ENCODE measurements around the gene CAPN5.
"Not testable (repeated sequence)": the region's sequence is repeated elsewhere in the genome, so short reads cannot be mapped to it uniquely, and the experiment has no call there.

Gene CAPN5

DNA sequence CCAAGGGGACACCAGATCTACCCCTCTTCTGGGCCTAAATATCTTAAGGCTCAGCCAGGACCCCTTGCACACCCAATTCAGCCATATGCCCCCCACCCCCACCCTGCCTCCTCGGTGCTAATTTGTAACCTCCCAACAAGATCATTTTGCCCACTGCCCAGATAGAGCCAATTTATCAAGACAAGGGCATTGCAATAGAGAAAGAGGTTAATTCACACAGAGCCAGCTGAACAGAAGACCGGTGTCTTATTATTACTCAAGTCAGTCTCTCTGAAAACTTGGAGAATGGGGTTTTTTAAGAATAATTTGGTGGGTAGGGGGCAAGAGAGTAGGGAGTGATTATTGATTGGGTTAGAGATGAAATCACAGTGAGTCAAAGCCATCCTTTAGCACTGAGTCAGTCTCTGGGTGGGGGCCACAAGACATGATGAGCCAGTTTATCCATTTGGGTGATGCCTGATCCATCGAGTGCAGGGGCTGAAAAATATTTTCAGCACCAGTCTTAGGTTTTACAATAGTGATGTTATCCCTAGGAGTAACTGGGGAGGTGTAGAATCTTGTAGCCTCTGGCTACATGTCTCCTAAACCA lies 9.9 kb upstream of the CAPN5 start:
- TF ChIP-seq, protein P1, sequence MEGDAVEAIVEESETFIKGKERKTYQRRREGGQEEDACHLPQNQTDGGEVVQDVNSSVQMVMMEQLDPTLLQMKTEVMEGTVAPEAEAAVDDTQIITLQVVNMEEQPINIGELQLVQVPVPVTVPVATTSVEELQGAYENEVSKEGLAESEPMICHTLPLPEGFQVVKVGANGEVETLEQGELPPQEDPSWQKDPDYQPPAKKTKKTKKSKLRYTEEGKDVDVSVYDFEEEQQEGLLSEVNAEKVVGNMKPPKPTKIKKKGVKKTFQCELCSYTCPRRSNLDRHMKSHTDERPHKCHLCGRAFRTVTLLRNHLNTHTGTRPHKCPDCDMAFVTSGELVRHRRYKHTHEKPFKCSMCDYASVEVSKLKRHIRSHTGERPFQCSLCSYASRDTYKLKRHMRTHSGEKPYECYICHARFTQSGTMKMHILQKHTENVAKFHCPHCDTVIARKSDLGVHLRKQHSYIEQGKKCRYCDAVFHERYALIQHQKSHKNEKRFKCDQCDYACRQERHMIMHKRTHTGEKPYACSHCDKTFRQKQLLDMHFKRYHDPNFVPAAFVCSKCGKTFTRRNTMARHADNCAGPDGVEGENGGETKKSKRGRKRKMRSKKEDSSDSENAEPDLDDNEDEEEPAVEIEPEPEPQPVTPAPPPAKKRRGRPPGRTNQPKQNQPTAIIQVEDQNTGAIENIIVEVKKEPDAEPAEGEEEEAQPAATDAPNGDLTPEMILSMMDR (IDR thresholded peaks at IDR 0.05; ENCODE audit: low read depth, low read length): no peak
- in situ Hi-C loops (cut with HindIII; ENCODE audit: low sequenced_read_pairs): no loop called here
- DNase-seq (ENCODE audit: low read depth, low spot score): no peak
- no peak overlapping the region for H3K4me3 ChIP-seq (ENCODE audit: low read depth, low read length)

DNA sequence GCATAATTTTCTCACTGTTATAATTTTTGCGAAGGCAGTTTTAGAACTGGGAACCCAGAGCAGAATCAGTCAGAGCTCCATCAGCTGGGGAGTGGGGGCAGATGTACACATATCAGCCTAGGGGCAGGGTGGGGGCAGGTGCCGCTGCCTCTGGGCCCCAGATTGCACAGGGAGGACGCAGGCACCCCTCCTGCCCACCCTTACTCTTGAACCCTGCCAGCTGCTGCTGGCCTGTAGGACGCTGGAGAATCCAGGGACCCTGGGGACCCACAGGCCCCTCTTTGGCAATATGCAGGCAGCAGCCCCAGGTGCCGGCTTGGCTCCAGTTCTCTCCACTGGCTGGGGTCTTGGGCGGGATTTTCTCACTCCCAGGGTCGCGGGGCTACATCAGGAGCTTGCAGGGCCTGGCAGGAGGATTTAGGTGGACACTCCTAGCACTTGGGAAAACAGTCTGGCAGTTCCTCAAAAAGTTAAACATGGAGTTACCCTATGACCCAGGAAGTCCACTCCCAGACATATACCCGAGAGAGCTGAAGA lies 8.8 kb upstream of the CAPN5 start:
- TF ChIP-seq, protein P1 (IDR thresholded peaks at IDR 0.05; ENCODE audit: low read depth, low read length): no peak
- in situ Hi-C loops (cut with HindIII; ENCODE audit: low sequenced_read_pairs): no loop called here
- H3K4me3 ChIP-seq (ENCODE audit: low read depth, low read length): no peak overlapping the region
- no peak for DNase-seq (ENCODE audit: low read depth, low spot score)

DNA sequence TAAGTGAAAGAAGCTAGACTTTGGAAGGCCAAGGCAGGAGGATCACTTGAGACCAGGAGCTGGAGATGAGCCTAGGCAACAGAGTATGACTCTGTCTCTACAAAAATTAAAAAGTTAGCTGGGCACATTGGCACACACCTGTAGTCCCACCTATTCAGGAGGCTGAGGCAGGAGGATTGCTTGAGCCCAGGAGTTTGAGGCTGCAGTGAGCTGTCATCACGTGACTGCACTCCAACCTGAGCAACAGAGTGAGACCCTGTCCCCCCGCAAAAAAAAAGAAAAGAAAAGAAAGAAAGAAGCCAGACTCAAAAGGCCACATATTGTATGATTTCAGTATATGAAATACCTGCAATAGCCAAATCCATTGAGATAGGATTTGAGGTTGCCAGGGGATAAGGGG lies 7.9 kb upstream of the CAPN5 start:
- TF ChIP-seq, protein P1 (IDR thresholded peaks at IDR 0.05; ENCODE audit: low read depth, low read length): no peak
- DNase-seq (ENCODE audit: low read depth, low spot score): no peak
- in situ Hi-C loops (cut with HindIII; ENCODE audit: low sequenced_read_pairs): no loop called here
- no peak overlapping the region for H3K4me3 ChIP-seq (ENCODE audit: low read depth, low read length)

DNA sequence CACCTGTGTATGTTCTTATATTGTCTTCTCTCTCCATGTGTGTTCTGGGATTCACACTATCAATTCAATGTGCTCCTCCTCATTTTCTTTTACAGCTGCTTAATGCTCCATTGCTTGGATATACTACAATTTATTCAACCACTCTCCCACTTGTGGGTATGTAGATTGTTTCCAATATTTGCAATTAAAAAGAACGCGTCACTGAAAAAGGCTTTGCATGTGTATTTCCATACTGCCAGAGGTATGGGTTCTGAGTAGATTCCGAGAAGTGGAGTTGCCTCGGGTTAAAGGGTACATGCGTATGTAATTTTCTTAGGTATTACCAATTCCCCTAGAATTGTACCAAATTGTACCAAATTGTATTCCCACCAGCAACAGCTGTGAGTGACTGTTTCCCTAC lies 7.0 kb upstream of the CAPN5 start:
- TF ChIP-seq, protein P1 (IDR thresholded peaks at IDR 0.05; ENCODE audit: low read depth, low read length): no peak
- in situ Hi-C loops (cut with HindIII; ENCODE audit: low sequenced_read_pairs): no loop called here

DNA sequence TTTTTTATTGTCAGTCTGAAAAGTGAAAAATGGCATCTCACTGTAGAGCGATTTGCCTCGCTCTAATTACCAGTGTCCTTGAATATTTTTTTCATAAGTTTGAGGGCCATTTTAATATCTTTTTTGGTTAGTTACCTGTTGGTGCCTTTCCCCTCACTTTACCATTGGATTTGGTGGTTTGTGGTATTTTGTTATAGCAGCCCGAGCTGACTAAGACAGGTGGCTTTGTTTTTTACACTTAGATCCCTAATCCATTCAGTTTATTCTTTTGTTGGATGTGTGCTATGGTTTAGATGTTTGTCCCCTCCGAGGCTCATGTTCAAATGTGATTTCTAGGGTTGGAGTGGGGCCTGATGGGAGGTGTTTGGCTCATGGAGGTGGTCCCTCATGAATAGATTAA lies 6.5 kb upstream of the CAPN5 start:
- H3K4me3 ChIP-seq (ENCODE audit: low read depth, low read length): no peak overlapping the region
- DNase-seq (ENCODE audit: low read depth, low spot score): no peak
- TF ChIP-seq, protein P1 (IDR thresholded peaks at IDR 0.05; ENCODE audit: low read depth, low read length): no peak
- in situ Hi-C loops (cut with HindIII; ENCODE audit: low sequenced_read_pairs): no loop called here

More for the DNA sequence above, 7.0 kb upstream of the CAPN5 start:
- DNase-seq (ENCODE audit: low read depth, low spot score): no peak
- no peak overlapping the region for H3K4me3 ChIP-seq (ENCODE audit: low read depth, low read length)

DNA sequence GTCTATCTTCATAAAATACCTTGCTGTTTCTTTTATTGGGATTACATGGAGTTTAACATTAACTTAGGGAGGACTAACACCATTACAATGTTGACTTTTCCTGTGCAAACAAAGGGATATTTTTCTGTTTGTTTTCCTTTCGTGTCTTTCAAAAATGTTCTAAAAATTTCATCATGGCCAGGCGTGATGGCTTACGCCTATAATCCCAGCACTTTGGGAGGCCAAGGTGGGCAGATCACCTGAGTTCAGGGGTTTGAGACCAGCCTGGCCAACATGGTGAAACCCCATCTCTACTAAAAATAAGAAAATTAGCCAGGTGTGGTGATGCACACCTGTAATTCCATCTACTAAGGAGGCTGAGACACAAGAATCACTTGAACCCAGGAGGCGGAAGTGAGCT lies 5.5 kb upstream of the CAPN5 start:
- H3K4me3 ChIP-seq (ENCODE audit: low read depth, low read length); in situ Hi-C loops (cut with HindIII; ENCODE audit: low sequenced_read_pairs); DNase-seq (ENCODE audit: low read depth, low spot score): not testable (repeated sequence)

DNA sequence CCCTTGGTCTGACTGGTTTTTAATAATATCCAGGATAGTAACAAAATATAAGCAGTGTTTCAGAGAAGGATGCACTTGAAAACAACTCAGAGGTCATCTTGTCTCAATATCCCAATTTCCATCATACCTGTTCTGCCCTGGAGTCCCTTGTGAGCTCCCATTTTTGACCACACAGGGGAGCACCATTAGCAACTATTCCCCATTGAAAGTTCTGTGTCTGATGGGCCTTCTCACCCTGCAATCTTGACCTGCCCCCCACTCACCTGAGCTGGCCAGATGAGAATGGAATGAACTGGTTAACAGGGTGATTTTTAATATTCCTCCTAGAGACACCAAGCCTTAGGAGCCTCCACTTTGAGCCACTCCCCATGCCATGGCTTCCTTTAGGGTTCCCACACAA lies 3.8 kb upstream of the CAPN5 start:
- DNase-seq (ENCODE audit: low read depth, low spot score): no peak
- TF ChIP-seq, protein P1 (IDR thresholded peaks at IDR 0.05; ENCODE audit: low read depth, low read length): no peak
- no peak overlapping the region for H3K4me3 ChIP-seq (ENCODE audit: low read depth, low read length)
- in situ Hi-C loops (cut with HindIII; ENCODE audit: low sequenced_read_pairs): no loop called here

Measured in astrocyte of the spinal cord (primary cell).